H1 (cell line): ENCODE measurements around the gene ATL3. TPM values are rescaled to one million over a fixed set of nuclear protein-coding genes. Genes with fewer than 3 reads are reported as not detected.
"Not testable (repeated sequence)": the region's sequence is repeated elsewhere in the genome, so short reads cannot be mapped to it uniquely, and the experiment has no call there.

Source experiments
- CTCF ChIA-PET: fragments of 300-600 bp; sonication (Branson Sonifier 250); formaldehyde crosslinking; loops from one replicate; lab custom pipeline; 2021; ENCODE audit not compliant: partially characterized antibody; lab: Charles Lee
- POLR2A ChIA-PET: fragments of 300-600 bp; sonication (Branson Sonifier 250); formaldehyde crosslinking; loops from one replicate; lab custom pipeline; 2021; ENCODE audit warnings: inconsistent platforms; ENCODE audit not compliant: partially characterized antibody; lab: Charles Lee
- DNase-seq, 2 experiments: peaks; one replicate each; pipeline versions ENCODE4 v3.0.0 to v3.0.0-alpha.2; 2010 to 2022; ENCODE audit warnings: low spot score in 2 of 2, low read depth in 1 of 2, mixed read lengths in 1 of 2
- FAIRE-seq: peaks from 2 replicates; lab custom pipeline; 2011; peaks lifted over from hg19 to GRCh38; lab: Jason Lieb, UNC
- H2AFZ ChIP-seq: 2 replicates; pipeline ENCODE4 v1.8.1; 2012; ENCODE audit warnings: low read length, inconsistent platforms
- H2AK5ac ChIP-seq: 2 replicates; pipeline ENCODE4 v1.6.1; 2013; ENCODE audit warnings: low read depth, low read length
- H2BK120ac ChIP-seq: replicated peaks from 2 replicates; pipeline ENCODE3; 2013; ENCODE audit warnings: low read depth, low read length, inconsistent platforms
- H2BK12ac ChIP-seq: 2 replicates; pipeline ENCODE4 v1.6.1; 2013; ENCODE audit warnings: low read depth, low read length
- H2BK15ac ChIP-seq: 2 replicates; pipeline ENCODE4 v1.6.1; 2013; ENCODE audit warnings: low read length
- H2BK20ac ChIP-seq: 2 replicates; pipeline ENCODE4 v1.6.1; 2013; ENCODE audit warnings: low read length
- H2BK5ac ChIP-seq: 2 replicates; pipeline ENCODE4 v1.6.1; 2013; ENCODE audit warnings: low read depth, low read length
- H3K14ac ChIP-seq: 2 replicates; pipeline ENCODE4 v1.6.1; 2013; ENCODE audit warnings: inconsistent platforms; ENCODE audit not compliant: insufficient read length
- H3K18ac ChIP-seq: 2 replicates; pipeline ENCODE4 v1.6.1; 2013; ENCODE audit warnings: low read length; ENCODE audit errors: extremely low read depth
- H3K23ac ChIP-seq: 2 replicates; pipeline ENCODE4 v1.6.1; 2013; ENCODE audit warnings: inconsistent platforms; ENCODE audit not compliant: insufficient read length
- H3K23me2 ChIP-seq: 2 replicates; pipeline ENCODE4 v1.6.1; 2013; ENCODE audit warnings: low read depth, low read length
- H3K27ac ChIP-seq: 2 replicates; pipeline ENCODE4 v1.6.1; 2011; ENCODE audit warnings: low read depth, low read length, inconsistent platforms
- H3K27me3 ChIP-seq, 4 experiments: replicated peaks in 1 of 4; 1 replicate in 1 of 4; 2 replicates in 3 of 4; pipeline versions ENCODE4 v1.6.1 to v1.8.1; 2011 to 2013; ENCODE audit warnings: low read length in 3 of 4, mild to moderate bottlenecking in 3 of 4, inconsistent platforms in 2 of 4, mixed read lengths in 2 of 4, moderate library complexity in 1 of 4; ENCODE audit not compliant: control insufficient read depth in 3 of 4, insufficient read depth in 3 of 4; ENCODE audit errors: extremely low read depth in 1 of 4
- H3K36me3 ChIP-seq, 4 experiments: 2 replicates each; pipeline versions ENCODE4 v1.6.1 to v1.8.1; 2011 to 2013; ENCODE audit warnings: mild to moderate bottlenecking in 4 of 4, low read length in 3 of 4, moderate library complexity in 2 of 4, control low read depth in 1 of 4, inconsistent platforms in 1 of 4; ENCODE audit not compliant: insufficient read depth in 4 of 4, control insufficient read depth in 2 of 4
- H3K4ac ChIP-seq: replicated peaks from 2 replicates; pipeline ENCODE3; 2013; ENCODE audit warnings: low read length, low read depth, mixed read lengths, inconsistent platforms; ENCODE audit not compliant: insufficient read length
- H3K4me1 ChIP-seq, 4 experiments: replicated peaks in 1 of 4; 1 replicate in 1 of 4; 2 replicates in 3 of 4; pipeline versions ENCODE4 v1.6.1 to v1.8.1; 2011 to 2013; ENCODE audit warnings: low read length in 3 of 4, inconsistent platforms in 2 of 4, mixed read lengths in 1 of 4; ENCODE audit not compliant: insufficient read depth in 4 of 4, control insufficient read depth in 3 of 4
- H3K4me2 ChIP-seq, 2 experiments: 2 replicates each; pipeline versions ENCODE4 v1.6.1 to v1.8.1; 2011 to 2013; ENCODE audit warnings: low read depth in 2 of 2, low read length in 2 of 2, control low read depth in 1 of 2, inconsistent platforms in 1 of 2, mild to moderate bottlenecking in 1 of 2; ENCODE audit not compliant: insufficient read depth in 1 of 2
- H3K4me3 ChIP-seq, 4 experiments: fragments of 200-600, 300-600 bp in 1 of 4; sonication (generic), shearing (Covaris generic), sonication (Bioruptor Twin) in 1 of 4; 2 replicates each; pipeline versions ENCODE4 v1.5.1 to v1.8.1; 2011 to 2016; ENCODE audit warnings: low read length in 4 of 4, low read depth in 3 of 4, control low read depth in 2 of 4, inconsistent platforms in 2 of 4, mild to moderate bottlenecking in 2 of 4, mixed read lengths in 1 of 4, moderate library complexity in 1 of 4; ENCODE audit not compliant: insufficient read depth in 2 of 4; ENCODE audit errors: extremely low read depth in 1 of 4
- H3K56ac ChIP-seq: replicated peaks from 2 replicates; pipeline ENCODE3; 2013; ENCODE audit warnings: low read depth, mild to moderate bottlenecking, mixed read lengths, low read length, inconsistent platforms; ENCODE audit not compliant: insufficient read length
- H3K79me1 ChIP-seq: 2 replicates; pipeline ENCODE4 v1.6.1; 2013; ENCODE audit warnings: low read depth, low read length, control low read depth
- H3K79me2 ChIP-seq, 2 experiments: 2 replicates each; pipeline versions ENCODE4 v1.6.1 to v1.8.1; 2012 to 2013; ENCODE audit warnings: low read length in 2 of 2, mild to moderate bottlenecking in 2 of 2, inconsistent platforms in 1 of 2; ENCODE audit not compliant: insufficient read depth in 2 of 2, control insufficient read depth in 1 of 2
- H3K9ac ChIP-seq, 4 experiments: replicated peaks in 1 of 4; 1 replicate in 1 of 4; 2 replicates in 3 of 4; pipeline versions ENCODE4 v1.6.1 to v1.8.1; 2011 to 2013; ENCODE audit warnings: low read depth in 3 of 4, low read length in 3 of 4, control low read depth in 2 of 4, mild to moderate bottlenecking in 2 of 4, moderate library complexity in 2 of 4, inconsistent platforms in 1 of 4; ENCODE audit errors: extremely low read depth in 1 of 4
- H3K9me3 ChIP-seq, 2 experiments: 2 replicates each; pipeline versions ENCODE4 v1.6.1 to v1.8.1; 2012 to 2013; ENCODE audit warnings: mild to moderate bottlenecking in 2 of 2, moderate library complexity in 2 of 2, control low read depth in 1 of 2, inconsistent platforms in 1 of 2, low read depth in 1 of 2, low read length in 1 of 2, mixed read lengths in 1 of 2; ENCODE audit not compliant: insufficient read depth in 2 of 2
- H4K20me1 ChIP-seq, 2 experiments: replicated peaks in 1 of 2; 2 replicates each; pipeline versions ENCODE3 to v1.8.1; 2011 to 2013; ENCODE audit warnings: inconsistent platforms in 2 of 2, low read length in 2 of 2, mild to moderate bottlenecking in 1 of 2; ENCODE audit not compliant: insufficient read depth in 2 of 2, control insufficient read depth in 1 of 2
- H4K5ac ChIP-seq: 2 replicates; pipeline ENCODE4 v1.6.1; 2013; ENCODE audit warnings: low read length, low read depth, mixed read lengths, inconsistent platforms; ENCODE audit not compliant: insufficient read length
- H4K8ac ChIP-seq: 2 replicates; pipeline ENCODE4 v1.8.0; 2013; ENCODE audit warnings: mild to moderate bottlenecking, moderate library complexity, low read length, inconsistent platforms; ENCODE audit not compliant: insufficient read depth; ENCODE audit errors: extremely low read depth
- H4K91ac ChIP-seq: replicated peaks from 2 replicates; pipeline ENCODE3; 2013; ENCODE audit warnings: low read length, mixed read lengths, inconsistent platforms; ENCODE audit not compliant: insufficient read length
- BCL11A ChIP-seq, 2 experiments: IDR thresholded peaks; one replicate each; pipeline ENCODE4 v1.6.1; 2011; ENCODE audit warnings: low read depth in 2 of 2, low read length in 2 of 2, mild to moderate bottlenecking in 2 of 2
- WGBS, 2 experiments: shearing (Covaris generic) in 1 of 2; methylation state at CpG; one replicate each; pipeline versions ENCODE4 v1.1.6 to v1.1.7; 2013 to 2015; ENCODE audit warnings: low lambda C conversion rate in 2 of 2, mixed read lengths in 2 of 2, inconsistent platforms in 1 of 2, low coverage in 1 of 2, missing lambda C conversion rate in 1 of 2; ENCODE audit not compliant: insufficient replicate concordance in 2 of 2, insufficient coverage in 1 of 2, insufficient read length in 1 of 2; ENCODE audit errors: extremely low coverage in 1 of 2, missing lambda C conversion rate in 1 of 2; 5-methylcytosine and 5-hydroxymethylcytosine counted together
- polyA plus RNA-seq, 7 experiments: library from polyadenylated mRNA; depleted of rRNA in 3 of 7; stranded (reverse) in 5 of 7; unstranded in 2 of 7; fragments of >200 nt in 5 of 7; fragments of 200-250 nt in 2 of 7; gene quantifications; 1 replicate in 5 of 7; 2 replicates in 1 of 7; 4 replicates in 1 of 7; pipeline versions ENCODE4 v1.2.1 to v1.2.3, GENCODE V29; 2011 to 2013; ENCODE audit warnings: missing spikeins in 2 of 7, mixed read lengths in 2 of 7
- total RNA-seq: library from RNA; stranded (reverse); fragmentation: NEBNext Ultra II Directional; extraction: Animal tissue kit (Norgen Biotek cat#: 25700); gene quantifications from 2 replicates; pipeline ENCODE4 v1.2.1, GENCODE V29; 2021

ATL3 gene
- total and polyA plus RNA-seq, 2 of the 8 experiments (the other 6 are each of a cell fraction or from before 2014, with no cell fraction given), result 7.8 to 24.5 TPM

- TF ChIP-seq BCL11A (IDR thresholded peaks at IDR 0.05; ENCODE audit: low read depth in 2 of 2, low read length in 2 of 2), result no peak
These were observed 15.8 kb upstream of the ATL3 start (continued) for GRCh38 chr11:63686926-63687325.

GRCh38 chr11:63685158-63685721 is 14.1 kb upstream of the ATL3 start:
- peaks cover 17 to 83% of the 10 kb centered on the region in 2 experiments; a peak in 3 of 4 replicates for H3K79me2 ChIP-seq
- CTCF ChIA-PET, result interaction anchor here (0.6 to 1.0 kb wide), 3 partner anchors 14 to 61 kb away, joined by 3 to 5 read pairs (median 3); no protein-coding TSS in a partner anchor

More at GRCh38 chr11:63685158-63685721, 14.1 kb upstream of the ATL3 start:
- H4K20me1 ChIP-seq, result peaks cover 13% of the 10 kb centered on the region in 2 experiments
- H2AK5ac ChIP-seq, H3K4me3 ChIP-seq, H3K14ac ChIP-seq, H3K23ac ChIP-seq, H3K36me3 ChIP-seq, H2BK15ac ChIP-seq, H4K8ac ChIP-seq, H3K9me3 ChIP-seq, H3K27ac ChIP-seq, H2BK5ac ChIP-seq, H3K9ac ChIP-seq, H3K27me3 ChIP-seq, H3K4me2 ChIP-seq, H3K79me1 ChIP-seq, H2BK120ac ChIP-seq, H3K56ac ChIP-seq, FAIRE-seq, H2BK20ac ChIP-seq, DNase-seq, H4K5ac ChIP-seq, H2BK12ac ChIP-seq, H3K18ac ChIP-seq, H4K91ac ChIP-seq, H3K4ac ChIP-seq, H2AFZ ChIP-seq: not testable (repeated sequence)
- H3K23me2 ChIP-seq, result peaks cover 10% of the 10 kb centered on the region
- WGBS, 2 experiments, result 92% methylated on average over 6 of the region's 7 CpGs; no CpG with 5 or more reads in 1 of the 2 experiments
- peaks cover 0 to 14% (median 9%) of the 10 kb centered on the region in 4 experiments; a peak in 5 of 7 replicates for H3K4me1 ChIP-seq
- POLR2A ChIA-PET, result interaction anchor here (0.6 to 1.4 kb wide), 2 partner anchors 14 to 276 kb away, joined by 3 read pairs; no protein-coding TSS in a partner anchor
